GM10847 (cell line): ENCODE data around the gene CBX8.

Source experiments
- POLR2A ChIP-seq: IDR thresholded peaks from 2 replicates; pipeline ENCODE4 v1.6.1; 2011; ENCODE audit not compliant: insufficient read length; ENCODE audit errors: extremely low read depth

CBX8 gene

GRCh38 chr17:79830763-79831264, 33.9 kb upstream of the CBX8 start:
- no peak for TF ChIP-seq POLR2A

- TF ChIP-seq POLR2A: no peak
These were observed 33.4 kb upstream of the CBX8 start for GRCh38 chr17:79830303-79830702.

GRCh38 chr17:79829457-79829856, 32.6 kb upstream of the CBX8 start:
- no peak for TF ChIP-seq POLR2A

GRCh38 chr17:79829004-79829403, 32.1 kb upstream of the CBX8 start:
- no peak for TF ChIP-seq POLR2A

- TF ChIP-seq POLR2A: no peak
These were observed 30.1 kb upstream of the CBX8 start for GRCh38 chr17:79826841-79827578.

- no peak for TF ChIP-seq POLR2A
These were observed 29.4 kb upstream of the CBX8 start for GRCh38 chr17:79826204-79826680.

- TF ChIP-seq POLR2A: no peak
These were observed 28.7 kb upstream of the CBX8 start for GRCh38 chr17:79825580-79825921.

- no peak for TF ChIP-seq POLR2A
These were observed 28.2 kb upstream of the CBX8 start for GRCh38 chr17:79824893-79825579.

GRCh38 chr17:79824234-79824633, 27.4 kb upstream of the CBX8 start:
- TF ChIP-seq POLR2A: no peak

GRCh38 chr17:79822583-79823124, 25.8 kb upstream of the CBX8 start:
- no peak for TF ChIP-seq POLR2A

- TF ChIP-seq POLR2A: no peak
These were observed 24.6 kb upstream of the CBX8 start for GRCh38 chr17:79821331-79822095.

- no peak for TF ChIP-seq POLR2A
These were observed 24.1 kb upstream of the CBX8 start for GRCh38 chr17:79820959-79821330.

- TF ChIP-seq POLR2A: no peak
These were observed 22.8 kb upstream of the CBX8 start for GRCh38 chr17:79819534-79820276.

GRCh38 chr17:79819085-79819484, 22.2 kb upstream of the CBX8 start:
- no peak for TF ChIP-seq POLR2A
